Stimulated activated naive CD4-positive, alpha-beta T cell (primary cell): ENCODE measurements around the gene SLC29A3.
"Not testable (repeated sequence)": the region's sequence is repeated elsewhere in the genome, so short reads cannot be mapped to it uniquely, and the experiment has no call there.

Source experiments
- DNase-seq, 6 experiments: peaks; one replicate each; lab custom pipeline; 2025; lab: John Stamatoyannopoulos, UW

The SLC29A3 gene

DNA sequence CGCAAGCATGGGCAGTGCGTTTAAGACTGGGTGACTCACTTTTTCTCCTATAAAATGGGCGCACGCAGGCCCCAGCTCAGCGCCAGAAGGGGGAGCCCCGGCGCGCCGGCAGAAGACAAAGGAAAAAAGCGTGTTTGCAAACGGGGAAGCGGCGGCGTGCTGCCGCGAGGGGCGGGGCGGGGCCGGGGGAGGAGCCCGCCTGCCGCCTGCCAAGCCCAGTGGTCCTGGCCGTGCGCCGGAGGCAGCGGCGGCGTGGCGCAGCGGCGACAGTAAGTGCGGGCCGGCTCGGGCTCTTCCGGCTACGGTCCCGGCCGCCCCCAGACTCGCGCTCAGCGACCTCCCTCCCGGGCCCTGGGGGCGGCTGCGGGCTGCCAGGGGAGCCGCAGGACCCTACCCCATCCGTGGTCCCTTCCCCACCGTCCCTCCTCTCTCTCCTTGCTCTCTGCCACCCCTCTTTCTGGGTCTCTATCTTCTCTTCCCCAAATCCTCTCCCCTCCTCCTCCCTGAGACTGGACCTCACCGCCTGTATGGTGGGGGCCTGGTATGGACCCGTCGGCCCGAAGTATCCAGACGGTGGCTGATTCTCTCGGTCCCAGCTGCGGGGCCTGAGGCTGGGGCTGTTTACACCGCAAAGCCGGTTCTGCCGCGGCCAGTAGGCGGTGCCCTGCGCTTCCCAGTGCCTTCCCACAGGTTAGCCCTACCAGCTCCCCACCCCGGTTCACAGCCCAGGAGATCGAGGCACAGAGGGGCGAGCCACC, at the start of gene SLC29A3:
Gene SLC29A3 (plus strand): TSS at position 218 of the 758 bp plus-strand sequence. CDS start 51 bp downstream, at position 269.
- peak; percentile 44 to 74 (median 66) for DNase-seq

DNA sequence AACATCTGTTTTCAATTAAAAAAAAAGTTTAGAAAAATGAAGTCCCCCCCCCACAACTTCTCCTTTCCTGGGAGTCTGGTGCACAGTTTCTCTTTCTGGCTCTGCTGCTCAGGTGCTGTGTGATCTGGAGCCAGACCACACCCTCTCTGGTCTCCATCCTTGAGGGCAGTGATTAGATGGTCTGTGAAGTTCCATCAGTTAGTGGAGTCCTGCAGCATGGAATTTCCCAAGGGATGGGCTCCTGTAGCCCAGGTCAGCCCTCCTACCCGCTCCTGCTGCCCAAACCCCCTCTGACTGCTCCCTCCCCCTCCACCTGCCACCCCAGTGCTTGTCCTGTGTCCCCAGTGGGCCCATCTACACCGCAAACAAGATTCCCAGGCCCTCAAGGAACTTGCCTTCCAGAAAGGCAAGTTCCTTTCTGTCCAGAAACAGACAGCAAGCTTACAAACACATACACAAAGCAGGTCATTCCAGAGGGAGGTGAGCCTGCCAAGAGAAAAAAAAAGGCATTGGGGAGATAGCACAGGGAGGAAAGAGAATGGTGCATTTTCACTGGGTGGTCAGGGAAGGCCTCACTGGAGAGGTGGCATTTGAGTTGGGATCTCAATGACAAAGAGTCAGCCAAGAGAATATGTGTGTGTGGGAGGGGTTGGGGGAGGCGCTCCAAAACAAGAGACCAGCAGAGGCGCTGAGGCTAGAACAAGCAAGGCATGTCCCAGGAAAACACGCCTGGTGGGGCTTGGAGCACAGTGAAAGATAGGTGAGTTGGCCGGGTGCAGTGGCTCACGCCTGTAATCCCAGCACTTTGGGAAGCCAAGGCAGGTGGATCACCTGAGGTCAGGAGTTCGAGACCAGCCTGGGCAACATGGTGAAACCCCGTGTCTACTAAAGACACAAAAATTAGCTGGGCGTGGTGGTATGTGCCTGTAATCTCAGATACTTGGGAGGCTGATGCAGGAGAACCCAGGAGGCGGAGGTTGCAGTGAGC, 49.5 kb upstream of the SLC29A3 start:
- no peak for DNase-seq

DNA sequence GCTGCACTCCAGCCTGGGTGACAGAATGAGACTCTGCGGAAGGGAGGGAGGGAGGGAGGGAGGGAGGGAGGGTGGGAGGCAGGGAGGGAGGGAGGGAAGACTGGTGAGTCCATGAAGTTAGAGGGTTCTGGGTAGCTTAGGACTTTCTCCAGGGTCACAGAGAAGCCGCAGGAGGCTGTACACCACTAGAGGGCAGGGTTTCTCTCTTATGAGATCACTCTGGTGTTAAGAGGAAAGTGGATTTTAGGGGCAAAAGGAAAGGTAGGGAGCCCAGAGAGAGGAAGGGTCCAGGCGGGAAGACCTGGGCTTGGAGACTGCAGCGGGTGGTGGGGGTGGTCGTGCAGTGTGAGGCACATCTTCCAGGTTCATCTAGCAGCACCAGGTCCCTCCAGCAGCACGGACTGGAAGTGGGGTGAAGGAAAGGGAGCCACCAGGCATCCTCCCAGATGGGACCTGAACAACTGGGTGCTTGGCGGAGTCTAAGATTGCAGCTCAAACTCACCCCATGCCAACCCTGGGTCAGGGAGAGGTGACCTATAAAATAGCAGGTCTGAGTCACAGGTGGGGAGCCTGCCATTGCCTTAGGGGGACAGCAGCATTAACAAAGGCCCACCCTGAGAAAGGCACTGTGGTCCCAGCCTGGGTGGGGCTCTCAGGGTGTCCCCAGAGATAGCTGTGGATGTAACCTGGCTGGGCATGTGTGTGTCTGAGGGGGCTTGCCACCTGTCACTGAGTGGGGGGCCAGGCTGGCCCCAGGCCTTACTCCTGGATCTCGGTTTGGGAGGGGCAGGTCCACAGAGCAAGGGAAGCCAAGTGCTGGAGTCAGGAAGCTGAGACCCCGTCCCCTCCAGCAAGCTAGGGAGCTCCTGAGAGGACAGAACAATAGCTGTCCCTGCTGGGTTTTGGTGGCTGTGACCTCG, 48.5 kb upstream of the SLC29A3 start:
- peak in 2 of 6 experiments; percentile 2 to 3 for DNase-seq

DNA sequence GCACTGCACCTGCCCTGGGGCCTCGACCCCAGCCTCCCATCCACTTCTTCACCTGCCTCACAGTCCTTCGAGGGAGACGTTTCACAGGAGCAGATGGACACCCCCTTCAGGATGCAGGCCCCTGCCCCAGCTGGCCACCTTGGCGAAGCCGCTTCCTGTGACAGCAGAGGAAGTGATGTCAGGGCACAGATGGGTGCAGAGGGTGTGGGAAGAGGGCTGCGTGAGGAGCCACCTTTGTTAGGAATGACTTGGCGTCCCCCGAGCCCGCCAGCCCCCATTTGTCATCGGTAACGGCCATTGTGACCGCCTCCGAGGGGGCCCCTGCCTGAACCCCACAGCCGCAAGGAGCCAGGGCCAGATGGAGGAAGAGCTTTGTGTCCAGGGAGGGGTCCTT, 47.4 kb upstream of the SLC29A3 start:
- no peak for DNase-seq

DNA sequence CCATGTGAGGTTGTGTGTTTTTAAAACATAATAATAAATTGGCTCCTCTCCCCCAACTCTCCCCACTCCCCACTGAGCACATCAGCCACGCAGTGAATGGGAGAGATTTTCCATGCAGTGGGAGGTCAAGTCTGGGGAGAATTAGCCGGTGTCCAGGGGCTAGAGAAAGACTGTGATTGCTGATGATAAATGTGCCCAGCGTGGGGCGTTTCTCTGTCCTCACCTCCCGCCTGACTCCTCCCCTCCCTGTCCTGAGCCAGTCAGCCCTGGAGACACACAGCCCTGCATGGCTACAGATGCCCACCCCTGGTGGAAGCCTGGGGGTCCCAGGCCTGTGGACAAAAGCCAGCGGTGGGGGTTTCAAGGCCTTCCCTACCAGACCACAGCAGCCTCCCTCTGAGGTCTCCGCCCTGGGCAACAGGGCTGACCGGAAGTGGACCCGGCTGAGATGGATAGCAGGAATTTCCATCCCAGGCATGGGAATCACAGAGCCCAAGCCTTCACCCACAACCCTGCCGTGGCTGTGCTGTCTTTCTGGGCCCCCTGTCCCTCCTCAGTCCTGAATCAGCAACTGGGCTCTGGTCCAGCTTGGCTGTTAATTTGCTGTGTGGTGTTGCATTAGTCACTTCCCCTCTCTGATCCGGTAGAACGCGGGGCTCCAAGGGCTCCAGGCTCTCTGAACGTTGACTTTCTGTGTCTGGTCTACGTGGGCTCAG, 46.8 kb upstream of the SLC29A3 start:
- DNase-seq = no peak

DNA sequence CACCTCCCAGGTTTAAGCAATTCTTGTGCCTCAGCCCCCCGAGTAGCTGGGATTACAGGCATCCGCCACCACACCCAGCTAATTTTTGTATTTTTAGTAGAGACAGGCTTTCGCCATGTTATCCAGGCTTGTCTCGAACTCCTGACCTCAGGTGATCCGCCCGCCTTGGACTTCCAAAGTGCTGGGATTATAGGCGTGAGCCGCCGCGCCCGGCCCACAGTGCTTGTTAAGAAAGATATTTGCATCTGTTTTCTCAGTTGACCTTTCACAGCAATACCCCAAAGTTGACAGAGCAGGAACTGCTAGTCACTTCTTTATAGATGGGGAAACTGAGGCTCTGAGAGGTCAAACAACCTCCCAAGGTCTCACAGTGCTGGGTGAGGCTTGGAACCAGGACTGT, 46.1 kb upstream of the SLC29A3 start:
- DNase-seq = not testable (repeated sequence)

DNA sequence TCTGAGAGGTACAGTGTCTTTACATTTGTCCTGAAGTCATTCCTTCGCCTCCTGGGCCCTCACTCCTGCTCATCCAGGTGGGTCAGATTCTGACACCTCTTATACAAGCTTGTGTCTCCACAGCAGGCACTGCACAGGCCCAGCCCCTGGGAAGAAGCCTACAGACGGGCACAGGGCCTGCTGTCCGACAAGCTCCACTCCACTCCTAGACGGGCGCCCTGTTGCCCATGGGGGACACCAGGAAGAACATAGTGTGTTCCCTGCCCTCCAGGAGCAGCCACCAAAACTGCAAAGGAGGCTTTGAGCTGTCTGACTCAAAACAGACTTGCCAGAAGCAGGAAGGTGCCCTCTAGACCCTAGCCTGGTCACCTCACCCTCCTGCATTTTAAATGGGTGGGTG, 45.6 kb upstream of the SLC29A3 start:
- DNase-seq = no peak

DNA sequence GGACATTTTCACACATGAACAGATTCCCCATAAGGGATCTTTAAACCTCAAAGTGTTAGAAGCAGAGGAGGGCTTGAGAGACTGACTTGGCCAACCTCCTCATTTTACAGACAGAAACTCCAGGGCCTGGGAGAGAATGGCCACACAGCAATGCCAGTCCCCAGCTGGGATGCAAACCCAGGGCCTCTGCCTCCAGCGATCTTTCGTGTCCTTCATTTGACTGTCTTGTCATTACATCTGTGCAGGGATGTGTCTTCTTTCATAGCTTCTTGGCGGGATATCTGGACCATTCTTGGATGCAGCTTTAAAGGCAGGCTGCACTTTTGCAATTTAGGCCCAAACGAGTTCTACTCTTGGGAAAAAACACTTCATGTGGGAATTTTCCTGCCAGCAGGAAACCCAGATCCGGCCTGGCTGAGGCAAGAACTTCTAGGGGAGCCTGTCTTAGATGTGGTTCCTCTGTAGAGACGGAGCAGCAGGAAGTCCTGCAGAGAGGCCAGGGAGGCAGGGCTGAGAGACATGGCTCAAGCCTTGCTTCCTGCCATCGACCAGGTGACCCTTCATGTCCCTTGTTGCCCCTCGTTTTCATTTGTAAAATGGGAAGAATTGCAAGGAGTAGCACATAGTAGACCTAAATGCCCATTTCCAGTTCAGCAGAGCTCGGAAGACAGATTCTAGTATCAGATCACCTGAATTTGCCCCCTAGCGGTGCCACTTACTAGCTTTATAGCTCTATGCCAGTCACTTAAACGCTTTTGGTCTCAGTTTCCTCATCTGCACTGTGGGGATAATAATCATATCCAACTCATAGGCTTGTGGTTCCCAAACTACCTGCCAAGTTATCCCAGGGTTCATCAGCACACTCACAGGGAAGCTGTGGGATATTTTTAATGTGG, 43.9 kb upstream of the SLC29A3 start:
- no peak for DNase-seq

DNA sequence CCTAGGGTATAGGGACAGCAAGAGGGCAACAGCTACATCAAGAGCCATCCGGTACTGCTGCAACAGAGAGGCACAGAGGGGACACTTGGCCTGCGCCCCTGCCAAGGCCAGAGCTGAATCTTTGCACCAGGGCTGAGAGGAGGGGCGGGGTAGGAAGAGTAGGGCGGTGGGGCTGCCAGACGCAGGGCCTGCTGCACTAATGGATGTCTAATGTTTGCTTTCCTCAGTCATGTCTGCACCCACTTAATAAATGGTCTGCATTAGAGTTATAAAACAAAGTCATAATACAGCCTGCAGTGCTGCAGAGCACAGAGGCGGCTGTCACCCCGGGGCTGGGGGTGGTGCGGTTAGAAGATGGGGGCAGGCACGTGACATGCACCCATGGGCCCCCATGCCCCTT, 42.2 kb upstream of the SLC29A3 start:
- DNase-seq = no peak

DNA sequence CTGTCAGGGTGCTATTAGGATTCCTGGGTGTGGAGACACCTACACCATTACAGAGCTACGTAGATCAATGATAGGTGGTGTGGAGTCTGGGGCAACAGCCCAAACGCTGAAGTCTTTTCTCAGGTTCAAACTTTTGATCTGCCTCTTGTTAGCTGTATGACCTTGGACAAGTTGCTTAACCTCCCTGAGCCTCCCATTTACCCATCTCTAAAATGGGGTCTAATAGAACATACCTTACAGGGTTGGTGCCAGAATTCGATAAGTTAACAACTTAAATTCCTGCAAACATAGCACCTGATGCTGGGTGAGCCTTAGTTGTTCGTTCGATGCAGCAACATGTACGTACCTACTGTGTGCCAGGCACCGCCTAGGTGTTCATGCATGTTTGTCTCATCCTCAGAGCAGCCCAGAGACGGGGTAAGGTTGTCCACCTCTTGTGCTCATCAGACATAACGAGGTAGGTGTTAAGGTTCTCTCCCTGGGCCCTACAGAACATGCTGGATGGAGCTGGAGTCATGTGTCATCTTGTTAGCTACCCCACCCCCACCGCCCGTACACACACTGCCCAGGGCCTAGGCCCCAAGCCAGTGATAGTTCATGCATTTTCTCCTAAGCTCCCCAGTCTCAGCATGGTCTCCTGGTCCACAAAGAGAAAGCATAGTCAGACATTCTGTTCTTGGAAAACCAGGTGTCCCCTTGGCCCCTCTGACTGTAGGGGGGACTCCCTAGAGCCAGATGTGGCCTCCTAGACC, 41.0 kb upstream of the SLC29A3 start:
- no peak for DNase-seq

DNA sequence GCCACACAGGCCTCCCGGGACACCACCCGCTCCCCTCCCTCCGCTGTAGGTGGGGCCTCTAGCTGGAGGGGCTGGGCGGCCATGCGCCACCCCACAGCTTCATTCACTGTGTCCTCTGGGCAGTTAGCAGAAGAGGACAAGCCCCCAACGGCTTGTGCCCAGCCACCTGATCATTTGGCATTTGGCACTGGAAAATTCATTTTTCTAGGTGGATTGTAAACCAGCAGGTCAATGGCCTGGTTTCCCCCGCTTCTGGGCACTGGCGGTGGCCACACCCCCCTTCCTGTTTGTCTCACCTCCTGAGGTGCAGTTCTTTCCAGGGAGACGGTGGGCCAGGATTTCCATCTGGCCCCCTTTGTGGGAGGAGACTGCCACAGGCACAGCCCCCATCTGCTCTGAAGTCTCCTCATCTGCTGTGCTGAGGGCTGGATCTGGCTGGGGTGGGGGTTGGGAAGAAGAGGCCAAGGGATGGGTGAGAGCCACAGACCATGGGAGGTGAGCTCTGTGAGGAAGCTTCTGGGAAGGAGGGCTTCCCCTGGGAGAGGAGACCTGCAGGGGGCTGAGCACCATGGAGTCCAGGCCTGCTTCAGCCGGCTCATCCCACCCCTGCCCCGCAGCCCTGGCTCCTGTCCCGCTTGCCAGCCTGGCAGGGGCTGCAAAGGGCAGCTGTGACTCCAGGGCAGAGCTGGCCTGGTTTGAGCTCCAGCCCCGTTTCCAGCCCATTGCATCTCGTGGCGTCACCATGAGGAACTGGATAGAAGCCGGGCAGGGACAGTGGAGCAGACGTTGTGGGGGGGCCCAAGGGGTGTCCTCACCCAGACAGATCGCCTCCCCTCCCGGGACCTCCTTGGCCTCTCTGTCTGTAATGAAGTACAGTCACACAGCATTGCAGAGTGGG, 40.1 kb upstream of the SLC29A3 start:
- no peak for DNase-seq

DNA sequence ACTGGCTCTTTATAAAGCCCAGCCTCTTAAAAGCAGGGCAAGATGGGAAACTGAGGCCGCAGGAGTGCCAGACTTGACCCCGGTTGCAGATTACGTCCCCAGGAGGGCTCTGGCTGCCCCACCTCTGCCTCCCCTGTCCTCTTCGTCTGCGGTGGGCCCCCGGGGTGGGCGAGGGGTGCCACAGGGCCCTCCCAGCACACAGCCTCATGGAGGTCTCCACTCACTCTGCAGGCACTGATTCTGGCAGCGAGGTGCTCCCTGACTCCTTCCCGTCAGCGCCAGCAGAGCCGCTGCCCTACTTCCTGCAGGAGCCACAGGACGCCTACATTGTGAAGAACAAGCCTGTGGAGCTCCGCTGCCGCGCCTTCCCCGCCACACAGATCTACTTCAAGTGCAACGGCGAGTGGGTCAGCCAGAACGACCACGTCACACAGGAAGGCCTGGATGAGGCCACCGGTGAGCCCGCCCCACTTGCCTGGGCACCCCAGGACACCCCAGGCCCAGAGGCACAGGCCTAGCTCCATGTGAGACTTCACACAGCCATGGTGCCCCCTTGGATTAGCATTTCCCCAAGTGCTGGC, 39.4 kb upstream of the SLC29A3 start:
- no peak for DNase-seq

DNA sequence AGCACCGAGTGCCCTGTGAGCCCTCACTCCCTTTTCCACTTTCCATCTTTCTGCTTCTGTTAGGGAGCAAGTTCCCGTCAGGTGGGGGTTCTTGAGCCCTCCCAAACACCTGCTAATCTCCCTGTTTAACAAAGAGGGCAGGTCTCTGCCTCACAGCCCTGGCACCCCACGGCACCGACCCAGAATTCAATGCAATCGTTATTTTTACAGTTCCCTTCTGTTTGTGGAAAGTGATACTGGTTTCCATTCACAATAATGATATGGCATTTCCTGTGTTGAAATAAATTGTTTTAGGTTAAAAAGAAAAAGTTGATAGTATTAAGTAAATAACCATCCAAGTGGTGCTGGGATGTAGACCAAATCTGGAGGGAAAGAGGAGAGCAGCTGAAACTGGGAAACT, 38.8 kb upstream of the SLC29A3 start:
- DNase-seq = no peak

DNA sequence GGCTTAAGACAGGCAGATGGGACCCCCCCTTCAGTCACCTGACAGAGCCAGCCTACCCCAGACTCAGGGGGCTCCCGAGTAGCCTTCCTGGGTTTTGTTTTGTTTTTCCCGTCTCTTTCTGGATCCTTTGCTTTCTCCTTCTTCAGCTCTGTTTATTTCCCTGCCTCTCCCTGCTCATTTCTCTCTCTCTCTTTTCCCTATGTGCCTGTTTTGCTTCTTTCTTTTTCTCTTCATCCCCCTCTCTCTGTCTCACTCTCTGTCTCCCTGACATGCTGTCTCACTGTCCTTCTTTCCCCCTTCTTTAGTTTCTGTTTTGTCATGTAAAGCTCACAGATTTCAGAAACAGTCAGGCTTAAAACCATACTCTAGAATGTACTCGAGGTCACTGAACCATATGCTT, 38.2 kb upstream of the SLC29A3 start:
- no peak for DNase-seq

DNA sequence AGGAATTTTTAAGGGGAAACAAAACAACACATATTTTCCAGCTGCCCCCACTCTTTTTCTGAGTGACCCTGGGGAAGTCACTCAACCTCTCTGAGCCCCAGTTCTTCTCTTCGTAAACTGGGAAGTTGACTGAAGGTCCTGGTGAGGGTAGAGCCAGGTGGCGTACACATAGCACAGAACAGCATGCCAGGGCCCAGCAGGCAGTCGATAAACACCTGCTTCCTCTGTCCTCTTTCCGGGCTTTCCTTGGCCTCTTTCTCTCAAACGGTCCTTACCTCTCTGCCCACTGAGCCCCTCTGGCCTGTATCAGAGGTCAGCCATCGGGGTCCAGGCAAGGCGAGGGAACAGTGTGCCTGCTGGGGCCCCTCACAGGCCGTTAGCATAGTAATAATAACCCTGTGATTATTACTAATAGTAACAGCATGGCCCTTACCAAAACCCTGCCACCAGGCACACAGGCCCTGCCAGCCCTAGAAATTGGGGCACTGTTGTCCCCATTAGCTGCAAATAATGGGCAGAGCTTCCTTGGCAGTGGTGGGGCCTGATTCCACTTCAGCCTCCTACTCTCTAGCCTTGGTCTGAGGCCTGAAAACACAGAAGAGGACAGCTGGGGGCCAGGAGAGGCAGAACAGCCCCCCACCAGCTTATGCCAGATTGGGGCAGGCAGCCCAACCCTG, 37.3 kb upstream of the SLC29A3 start:
- no peak for DNase-seq

DNA sequence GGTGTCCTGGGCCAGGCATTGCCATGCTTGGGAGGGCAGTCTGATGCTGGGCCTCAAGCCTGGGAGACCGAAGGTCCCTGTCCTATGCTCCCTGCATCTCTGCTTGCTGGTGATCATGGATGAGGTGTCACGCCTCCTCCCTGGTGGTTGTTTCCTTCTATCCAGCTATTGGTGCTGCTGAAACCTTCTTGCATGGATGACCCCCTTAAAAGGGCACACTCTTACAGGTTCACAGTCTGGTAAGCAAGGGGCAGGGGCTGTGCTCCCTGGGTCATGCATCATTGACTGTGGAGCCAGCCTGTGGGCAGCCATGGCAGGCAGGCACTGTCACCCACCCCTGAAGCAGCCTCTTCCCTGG, 36.8 kb upstream of the SLC29A3 start:
- no peak for DNase-seq

DNA sequence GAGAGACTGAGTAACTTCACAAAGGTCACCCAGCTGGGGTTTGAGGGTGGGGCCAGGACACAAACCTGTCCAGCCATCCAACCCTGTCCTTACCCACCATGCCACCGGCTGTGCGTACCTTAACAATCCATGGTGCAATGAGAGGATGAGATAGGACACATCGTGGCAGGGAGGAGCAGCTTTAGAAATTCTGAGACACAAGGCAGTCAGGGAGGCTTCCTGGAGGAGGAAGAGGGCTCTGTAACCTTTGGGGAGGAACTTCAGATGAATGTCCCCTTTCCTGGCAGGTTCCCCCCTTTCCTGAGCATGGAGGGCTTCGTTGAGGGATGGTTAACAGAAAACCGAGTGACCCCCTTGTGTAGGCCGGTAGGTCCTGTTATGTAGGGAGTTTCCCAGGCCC, 35.6 kb upstream of the SLC29A3 start:
- no peak for DNase-seq

DNA sequence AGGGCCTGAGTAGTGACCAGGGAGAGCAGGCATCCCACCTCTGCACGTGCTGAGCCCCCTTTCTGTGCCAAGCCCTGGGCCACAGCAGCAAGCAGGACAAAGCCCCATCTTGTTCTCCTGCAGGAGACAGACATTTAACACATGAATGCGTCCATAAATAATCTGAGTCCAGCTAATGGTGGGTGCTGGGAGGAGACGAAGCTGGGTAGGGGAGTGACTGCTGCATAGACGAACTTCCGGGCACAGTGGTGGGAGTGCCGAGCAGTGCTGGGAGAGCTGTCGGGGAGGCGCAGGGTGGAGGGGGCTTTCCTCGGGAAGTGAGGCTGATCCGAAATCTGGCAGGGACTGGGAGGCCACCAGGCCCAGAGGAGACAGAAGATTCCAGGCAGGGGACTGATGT, 35.2 kb upstream of the SLC29A3 start:
- no peak for DNase-seq
